GM13977 (cell line): ENCODE data around the gene EEF1A2.

Source experiments
- DNase-seq: peaks from one replicate; pipeline ENCODE4 v3.0.0; 2012; ENCODE audit warnings: low spot score
- in situ Hi-C: fragments of 300-500 bp; cut with MboI; formaldehyde crosslinking; loops from one replicate; pipeline ENCODE4 v1.12.0; 2022; ENCODE audit warnings: low sequenced_read_pairs, low pct_unique_long_range_greater_than_20kb, mixed read lengths, inconsistent platforms; ENCODE audit not compliant: unreplicated experiment
- TF ChIP-seq, protein P1 (sequence below): IDR thresholded peaks from 2 replicates; pipeline ENCODE4 v1.5.1; 2012; ENCODE audit warnings: mild to moderate bottlenecking, control low read depth; ENCODE audit not compliant: insufficient read depth; ENCODE audit errors: extremely low read depth, missing control alignments

Gene EEF1A2

DNA sequence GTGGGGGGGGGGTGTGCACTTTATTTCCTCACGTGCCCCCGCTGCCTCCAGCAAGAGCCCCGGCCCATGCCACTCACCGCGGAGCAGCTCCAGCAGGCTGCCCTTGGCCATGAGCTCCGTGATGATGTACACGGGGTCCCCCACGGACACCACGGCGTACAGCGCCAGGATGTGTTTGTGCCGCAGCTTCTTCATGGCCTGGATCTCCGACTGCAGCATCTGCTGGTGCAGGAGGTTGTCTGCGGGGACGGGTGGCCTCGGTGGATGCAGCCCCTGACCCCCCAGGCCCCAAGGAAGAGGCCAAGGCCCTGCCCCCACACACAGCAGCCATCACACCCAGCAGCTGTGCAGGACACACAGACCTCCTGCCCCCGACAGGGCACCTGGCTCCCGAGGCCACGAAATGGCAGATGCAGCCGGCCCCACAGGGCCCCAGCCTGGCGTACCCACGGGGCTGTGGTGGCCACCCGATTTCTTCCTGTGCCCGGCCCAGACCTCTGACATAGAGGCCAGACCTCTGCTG is 33.6 kb upstream of the EEF1A2 start:
- no peak for DNase-seq
- in situ Hi-C loops: no loop called here
- TF ChIP-seq, protein P1, sequence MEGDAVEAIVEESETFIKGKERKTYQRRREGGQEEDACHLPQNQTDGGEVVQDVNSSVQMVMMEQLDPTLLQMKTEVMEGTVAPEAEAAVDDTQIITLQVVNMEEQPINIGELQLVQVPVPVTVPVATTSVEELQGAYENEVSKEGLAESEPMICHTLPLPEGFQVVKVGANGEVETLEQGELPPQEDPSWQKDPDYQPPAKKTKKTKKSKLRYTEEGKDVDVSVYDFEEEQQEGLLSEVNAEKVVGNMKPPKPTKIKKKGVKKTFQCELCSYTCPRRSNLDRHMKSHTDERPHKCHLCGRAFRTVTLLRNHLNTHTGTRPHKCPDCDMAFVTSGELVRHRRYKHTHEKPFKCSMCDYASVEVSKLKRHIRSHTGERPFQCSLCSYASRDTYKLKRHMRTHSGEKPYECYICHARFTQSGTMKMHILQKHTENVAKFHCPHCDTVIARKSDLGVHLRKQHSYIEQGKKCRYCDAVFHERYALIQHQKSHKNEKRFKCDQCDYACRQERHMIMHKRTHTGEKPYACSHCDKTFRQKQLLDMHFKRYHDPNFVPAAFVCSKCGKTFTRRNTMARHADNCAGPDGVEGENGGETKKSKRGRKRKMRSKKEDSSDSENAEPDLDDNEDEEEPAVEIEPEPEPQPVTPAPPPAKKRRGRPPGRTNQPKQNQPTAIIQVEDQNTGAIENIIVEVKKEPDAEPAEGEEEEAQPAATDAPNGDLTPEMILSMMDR: no peak

DNA sequence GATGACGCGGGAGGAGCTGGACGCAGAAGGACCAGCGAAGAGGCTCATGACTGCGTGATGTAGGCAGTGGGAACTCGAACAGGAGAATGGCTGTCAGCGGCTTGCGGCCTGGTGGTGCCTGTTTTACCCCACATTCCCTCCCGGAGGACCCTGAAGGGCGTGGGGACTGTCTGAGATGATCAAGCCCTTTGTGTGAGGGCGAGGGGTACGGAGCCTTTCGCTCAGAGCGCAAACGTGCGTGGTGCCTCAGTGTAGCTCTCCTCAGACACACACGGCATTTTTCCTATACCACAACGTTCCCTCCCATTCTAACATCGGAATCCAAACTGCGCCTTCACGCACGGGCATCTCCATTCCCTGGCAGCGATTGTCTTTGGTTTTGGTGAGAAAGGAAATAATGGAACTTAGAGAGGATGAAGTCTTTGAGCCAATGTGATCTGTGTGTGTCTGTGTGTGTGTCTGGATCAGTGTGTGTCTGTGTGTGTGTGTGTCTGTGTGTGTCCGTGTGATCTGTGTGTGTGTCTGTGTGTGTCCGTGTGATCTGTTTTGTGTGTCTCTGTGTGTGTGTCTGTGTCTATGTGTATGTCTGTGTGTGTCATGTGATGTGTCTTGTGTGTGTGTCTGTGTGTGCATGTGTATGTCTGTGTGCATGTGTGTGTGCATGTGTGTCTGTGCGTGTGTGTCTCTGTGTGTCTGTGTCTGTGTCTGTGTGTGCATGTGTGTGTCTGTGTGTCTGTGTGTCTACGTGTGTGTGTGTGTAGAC is 33.0 kb upstream of the EEF1A2 start:
- TF ChIP-seq, protein P1: no peak
- no peak for DNase-seq
- in situ Hi-C loops: no loop called here

DNA sequence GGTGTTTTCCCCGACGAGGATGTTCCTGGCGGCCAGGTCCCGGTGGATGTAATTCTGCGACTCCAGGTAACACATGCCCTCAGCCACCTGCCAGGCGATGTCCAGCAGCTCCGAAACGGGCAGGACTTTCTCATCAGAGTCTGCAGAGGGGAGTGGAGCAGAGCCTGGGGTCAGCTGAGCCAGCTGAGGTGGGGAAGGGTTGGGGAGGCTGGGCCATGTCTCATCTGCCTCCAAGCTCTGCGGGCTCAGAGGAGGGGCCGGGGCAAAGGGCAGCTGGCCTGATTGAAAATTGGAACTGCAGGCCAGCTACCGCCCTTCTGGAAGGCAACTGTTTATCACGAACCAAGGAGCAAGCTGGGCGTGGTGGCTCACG is 31.9 kb upstream of the EEF1A2 start:
- DNase-seq: no peak
- TF ChIP-seq, protein P1: no peak
- in situ Hi-C loops: no loop called here

DNA sequence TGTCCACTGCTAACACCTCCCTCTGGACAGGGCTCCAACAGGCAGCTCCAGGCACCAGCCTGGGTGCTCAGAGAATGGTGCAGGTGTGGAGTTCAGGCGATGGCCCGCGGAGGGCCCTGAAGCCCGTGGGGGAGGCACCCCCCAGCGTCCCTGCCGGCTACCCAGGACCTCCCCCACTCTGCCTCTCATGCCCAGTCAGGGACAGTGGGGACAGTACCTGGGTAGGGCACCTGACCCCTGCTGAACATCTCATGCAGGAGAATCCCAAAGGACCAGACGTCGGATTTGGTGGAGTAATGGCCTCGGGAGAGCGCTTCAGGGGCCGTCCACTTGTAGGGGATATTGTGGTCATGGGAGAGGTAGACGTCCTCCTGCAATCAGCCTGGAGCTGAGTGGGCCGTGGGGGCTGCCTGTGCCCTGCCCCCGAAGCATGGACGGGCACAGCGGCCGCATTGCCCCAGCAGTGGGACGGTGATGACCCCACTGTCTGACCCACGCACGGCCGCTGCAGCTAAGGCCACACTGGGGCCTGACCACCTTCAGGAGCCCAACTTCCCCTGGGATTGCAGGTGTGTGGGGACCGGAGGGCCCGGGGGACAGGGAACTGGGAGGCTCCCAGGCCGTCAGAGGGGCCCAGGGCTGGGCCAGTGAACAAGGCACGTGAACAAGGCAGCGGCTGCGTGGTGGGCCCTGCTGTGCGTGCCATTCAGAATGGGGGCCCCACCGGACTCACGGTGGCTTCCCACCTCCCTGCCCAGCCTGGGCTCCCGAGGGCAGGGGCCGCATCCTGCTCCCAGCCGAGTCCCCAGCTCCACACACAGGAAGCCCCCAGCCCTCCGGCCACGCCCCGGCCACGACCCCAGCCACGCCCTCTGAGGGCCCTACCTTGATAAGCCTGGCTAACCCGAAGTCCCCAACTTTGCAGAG is 31.2 kb upstream of the EEF1A2 start:
- in situ Hi-C loops: no loop called here
- TF ChIP-seq, protein P1: no peak

DNA sequence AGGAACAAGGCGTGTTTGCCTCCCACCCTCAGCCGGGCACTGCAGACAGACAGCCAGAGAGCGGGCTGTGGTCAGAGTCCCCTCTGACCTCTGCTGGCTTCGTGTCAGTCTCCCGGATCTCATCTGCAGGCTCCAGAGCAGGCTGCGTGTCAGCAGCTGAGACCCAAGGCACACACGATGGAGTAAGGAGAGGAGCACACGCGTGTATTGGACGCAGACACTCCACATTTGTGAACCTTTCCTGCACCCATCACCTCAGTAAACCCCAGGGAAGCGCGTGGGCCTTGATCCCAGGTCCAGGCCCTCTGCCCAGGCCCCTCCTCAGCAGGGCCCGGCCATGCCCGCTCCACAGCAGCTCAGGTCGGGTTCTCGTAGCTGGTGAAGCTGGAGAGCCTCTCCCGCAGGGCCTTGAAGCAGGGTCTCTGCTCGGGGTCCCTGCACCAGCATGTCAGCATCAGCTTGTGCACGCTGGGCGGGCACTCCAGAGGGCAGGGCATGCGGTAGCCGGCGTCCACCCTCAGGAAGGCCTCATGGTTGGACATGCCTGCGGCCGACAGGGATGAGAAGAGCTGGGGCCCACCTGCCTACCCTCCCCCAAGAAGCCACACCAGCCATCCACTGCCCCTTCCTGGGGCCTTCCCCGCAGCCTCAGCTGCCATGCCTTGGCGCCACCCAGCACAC is 30.4 kb upstream of the EEF1A2 start:
- in situ Hi-C loops: no loop called here
- DNase-seq: no peak
- TF ChIP-seq, protein P1: no peak

More for the DNA sequence above, 31.2 kb upstream of the EEF1A2 start:
- DNase-seq: no peak

- in situ Hi-C loops: no loop called here
- TF ChIP-seq, protein P1: no peak
- DNase-seq: no peak
These were observed 28.3 kb upstream of the EEF1A2 start for GRCh38 chr20:63527184-63527583.
